Measurements from ENCODE around the gene TMC6.

Gene TMC6

GRCh38 chr17:78111016-78111726 lies 17.4 kb downstream of the TMC6 start:
- DNase-seq (ENCODE audit: low spot score) = no peak

GRCh38 chr17:78110363-78111015 lies 18.1 kb downstream of the TMC6 start:
- no peak for DNase-seq (ENCODE audit: low spot score)

GRCh38 chr17:78109489-78109761 lies 19.1 kb downstream of the TMC6 start:
- no peak for DNase-seq (ENCODE audit: low spot score)

- DNase-seq (ENCODE audit: low spot score) = peak; percentile 59
These were observed 19.6 kb downstream of the TMC6 start for GRCh38 chr17:78108726-78109488.

- no peak for DNase-seq (ENCODE audit: low spot score)
These were observed 20.4 kb downstream of the TMC6 start for GRCh38 chr17:78107976-78108725.

GRCh38 chr17:78107457-78107856 lies 21.1 kb downstream of the TMC6 start:
- no peak for DNase-seq (ENCODE audit: low spot score)

- no peak for DNase-seq (ENCODE audit: low spot score)
These were observed 22.3 kb downstream of the TMC6 start for GRCh38 chr17:78106211-78106610.

DNA sequence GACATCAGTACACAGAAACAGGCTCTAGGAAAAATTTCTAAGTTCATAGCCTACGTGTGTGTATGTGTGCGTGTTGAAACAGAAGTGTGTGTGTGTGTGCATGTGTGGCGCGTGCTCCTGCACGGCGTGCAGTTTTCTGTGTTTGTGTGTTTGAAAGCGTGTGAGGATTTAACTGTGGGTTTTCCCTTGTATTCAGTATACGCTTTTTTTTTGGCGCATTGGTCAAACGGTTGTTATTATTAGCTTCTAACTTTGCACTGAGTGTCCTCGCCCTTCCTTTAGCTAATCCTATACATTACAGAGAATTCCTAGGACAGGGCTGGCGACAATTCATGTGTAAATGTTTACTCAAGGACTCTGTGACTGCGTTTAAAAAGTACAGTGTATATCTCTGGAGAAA lies 23.0 kb downstream of the TMC6 start:
- no peak for DNase-seq (ENCODE audit: low spot score)

DNA sequence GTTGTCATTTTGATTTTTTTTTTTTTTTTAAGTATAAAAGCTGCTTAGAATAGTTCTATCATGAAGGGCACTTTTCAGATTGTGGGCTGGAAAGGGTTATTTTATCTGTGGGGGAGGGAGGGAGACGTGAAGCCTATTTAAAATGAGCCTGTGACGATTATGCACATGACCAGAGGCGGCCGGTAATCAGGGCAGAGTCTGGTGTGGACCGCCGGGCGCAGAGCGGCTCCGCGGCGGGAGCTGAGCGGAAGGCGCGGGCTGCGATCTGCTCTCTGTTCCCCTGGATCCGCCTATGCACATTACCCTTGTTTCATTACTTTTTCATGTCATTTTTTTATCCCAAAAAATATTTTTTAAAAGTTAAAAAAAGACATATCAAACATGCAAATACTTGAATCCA lies 23.5 kb downstream of the TMC6 start:
- no peak for DNase-seq (ENCODE audit: low spot score)

DNA sequence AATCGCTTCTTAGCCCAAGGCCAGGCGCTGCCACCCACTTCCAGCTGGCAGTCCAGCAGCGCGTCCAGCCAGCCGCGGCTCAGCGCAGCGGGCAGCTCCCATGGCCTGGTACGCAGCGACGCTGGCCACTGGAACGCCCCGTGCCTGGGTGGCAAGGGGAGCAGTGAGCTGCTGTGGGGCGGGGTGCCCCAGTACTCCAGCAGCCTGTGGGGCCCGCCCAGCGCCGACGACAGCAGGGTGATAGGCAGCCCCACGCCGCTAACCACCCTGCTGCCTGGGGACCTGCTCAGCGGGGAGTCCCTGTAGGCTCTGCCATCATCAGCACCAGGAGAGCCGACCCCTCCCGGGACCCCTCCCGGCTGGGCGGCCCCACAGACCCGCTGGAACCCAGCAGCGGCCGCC lies 24.0 kb downstream of the TMC6 start:
- no peak for DNase-seq (ENCODE audit: low spot score)

- DNase-seq (ENCODE audit: low spot score) = no peak
These were observed 25.2 kb downstream of the TMC6 start for GRCh38 chr17:78103311-78103710.

GRCh38 chr17:78101542-78101941 lies 27.0 kb downstream of the TMC6 start:
- no peak for DNase-seq (ENCODE audit: low spot score)

GRCh38 chr17:78101112-78101511 lies 27.4 kb downstream of the TMC6 start:
- no peak for DNase-seq (ENCODE audit: low spot score)

GRCh38 chr17:78096093-78096492 lies 32.5 kb downstream of the TMC6 start:
- DNase-seq (ENCODE audit: low spot score) = no peak

GRCh38 chr17:78095035-78095434 lies 33.5 kb downstream of the TMC6 start:
- DNase-seq (ENCODE audit: low spot score) = no peak

- DNase-seq (ENCODE audit: low spot score) = no peak
These were observed 35.7 kb downstream of the TMC6 start for GRCh38 chr17:78092794-78093324.

GRCh38 chr17:78089576-78090281 lies 38.8 kb downstream of the TMC6 start:
- DNase-seq (ENCODE audit: low spot score) = no peak

GRCh38 chr17:78088529-78088928 lies 40.0 kb downstream of the TMC6 start:
- no peak for DNase-seq (ENCODE audit: low spot score)

- DNase-seq (ENCODE audit: low spot score) = no peak
These were observed 41.8 kb downstream of the TMC6 start for GRCh38 chr17:78086740-78087139.

- DNase-seq (ENCODE audit: low spot score) = no peak
These were observed 45.6 kb downstream of the TMC6 start for GRCh38 chr17:78082988-78083387.

DNA sequence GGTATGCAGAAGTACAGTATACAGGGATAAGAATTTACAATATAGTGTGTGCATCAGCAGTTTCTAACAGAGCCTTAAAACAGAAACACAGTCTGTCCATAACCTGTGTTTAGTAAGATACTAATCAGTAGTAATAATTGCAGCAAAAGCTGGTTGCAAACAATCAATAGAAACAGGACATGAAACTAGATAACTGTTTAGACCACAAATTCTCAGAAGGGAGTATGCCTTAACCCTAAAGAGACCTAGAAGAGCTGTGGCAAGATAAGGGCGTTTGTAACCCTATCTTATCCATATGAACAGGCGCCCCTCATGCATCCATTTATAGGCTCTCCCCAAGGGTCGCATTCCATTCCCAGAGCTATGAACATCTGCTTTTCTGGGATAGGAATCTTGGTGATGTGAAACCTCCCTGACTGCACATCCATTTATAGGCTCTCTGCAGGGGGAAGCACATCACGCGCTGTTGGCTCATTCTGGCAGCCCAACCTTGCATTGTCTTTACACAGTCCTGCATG lies 46.1 kb downstream of the TMC6 start:
- peak; percentile 50 for DNase-seq (ENCODE audit: low spot score)

DNA sequence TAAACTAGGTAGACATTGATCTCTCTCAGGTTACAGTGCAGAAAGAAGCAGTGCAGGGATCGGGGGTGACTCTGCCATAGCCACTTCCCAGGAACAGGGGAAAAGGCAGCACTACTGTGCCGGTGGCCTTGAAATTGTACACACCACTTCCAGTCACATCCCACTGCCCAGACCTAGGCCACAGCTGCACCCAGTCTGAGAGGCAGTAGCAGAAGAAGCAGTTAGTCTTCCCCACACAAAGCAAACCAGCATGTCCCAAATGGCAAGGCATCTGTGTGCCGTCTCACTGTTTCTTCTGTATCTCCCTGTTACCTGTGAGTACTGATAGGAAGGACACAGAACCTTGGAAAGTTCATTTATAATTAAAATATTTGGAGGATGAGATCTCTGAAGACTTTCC lies 47.0 kb downstream of the TMC6 start:
- DNase-seq (ENCODE audit: low spot score) = no peak
